SIG-M5 treated with dmso at 0.1 percent for 504 hours (cell line): ENCODE results near the gene GAREM1.
"Not testable (repeated sequence)": the region's sequence is repeated elsewhere in the genome, so short reads cannot be mapped to it uniquely, and the experiment has no call there.

ENCODE experiments used
- DNase-seq: peaks from one replicate; lab custom pipeline; 2025; ENCODE audit not compliant: unreplicated experiment; lab: John Stamatoyannopoulos, UW

GAREM1 gene

DNA sequence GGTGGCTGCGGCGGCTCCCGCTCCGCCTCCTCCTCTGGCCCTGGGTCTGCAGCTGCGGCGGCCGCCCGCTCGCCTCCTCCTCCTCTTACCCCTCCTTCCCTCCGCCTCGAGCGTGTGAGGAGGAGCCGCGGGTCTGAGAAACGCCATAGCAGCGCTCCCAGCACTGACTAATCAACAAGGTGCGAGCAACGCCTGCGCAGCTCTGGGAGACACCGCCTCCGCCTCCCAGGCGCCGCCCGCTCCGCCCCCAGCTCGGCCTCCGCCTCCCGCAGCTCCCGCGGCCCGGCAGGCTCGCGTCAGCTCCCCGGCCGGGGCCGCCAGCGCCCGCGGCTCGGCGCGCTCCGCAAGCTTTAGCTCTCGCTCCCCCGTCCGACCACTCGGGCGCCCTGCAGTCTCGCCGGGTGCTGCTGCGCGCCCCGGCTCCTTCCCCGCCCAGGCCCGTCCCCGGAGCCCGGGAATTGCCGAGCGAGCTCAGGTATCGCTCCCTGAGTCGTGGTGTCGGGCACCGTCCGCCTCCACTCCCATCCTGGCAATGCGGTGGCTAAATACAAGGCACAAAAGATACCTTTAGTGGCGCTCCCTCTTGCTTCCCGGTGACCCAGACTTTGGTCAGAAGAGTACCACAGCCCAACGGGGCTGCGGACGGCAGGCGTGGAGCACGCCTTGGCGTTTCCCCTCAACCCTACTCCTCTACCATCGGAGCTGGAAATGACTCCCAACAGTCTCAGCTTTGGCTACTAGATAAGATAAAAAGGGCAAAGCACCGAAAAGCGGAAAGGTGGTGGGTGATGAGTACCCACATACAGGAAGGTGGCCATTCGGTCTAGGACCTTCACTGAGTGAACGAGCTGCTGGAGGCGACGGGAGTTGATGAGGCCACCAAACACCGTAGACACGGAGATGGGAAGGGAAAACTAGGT lies at the start of gene GAREM1:
Gene GAREM1, minus strand, starts transcription at position 169 of the 920 bp plus-strand sequence. CDS start 454 bp downstream, outside the sequence.
- DNase-seq: peak; percentile 83

DNA sequence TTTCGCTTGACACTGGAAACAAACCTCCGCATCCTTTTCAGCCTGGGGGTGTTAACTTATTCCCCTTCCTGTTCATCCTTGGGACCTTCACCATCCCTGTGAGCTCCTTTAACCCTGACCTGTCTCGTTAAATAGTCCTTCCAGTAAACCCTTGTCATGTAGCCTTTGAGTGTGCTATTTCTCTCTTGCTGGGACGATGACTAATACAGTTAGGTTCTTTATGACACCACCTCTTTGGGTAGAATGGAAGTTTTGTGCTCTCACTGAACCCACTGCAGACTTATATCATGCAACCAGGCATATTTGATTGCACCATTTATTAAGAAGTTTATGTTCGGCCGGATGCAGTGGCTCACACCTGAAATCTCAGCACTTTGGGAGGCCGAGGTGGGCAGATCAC lies 40.5 kb upstream of the GAREM1 start:
- no peak for DNase-seq

DNA sequence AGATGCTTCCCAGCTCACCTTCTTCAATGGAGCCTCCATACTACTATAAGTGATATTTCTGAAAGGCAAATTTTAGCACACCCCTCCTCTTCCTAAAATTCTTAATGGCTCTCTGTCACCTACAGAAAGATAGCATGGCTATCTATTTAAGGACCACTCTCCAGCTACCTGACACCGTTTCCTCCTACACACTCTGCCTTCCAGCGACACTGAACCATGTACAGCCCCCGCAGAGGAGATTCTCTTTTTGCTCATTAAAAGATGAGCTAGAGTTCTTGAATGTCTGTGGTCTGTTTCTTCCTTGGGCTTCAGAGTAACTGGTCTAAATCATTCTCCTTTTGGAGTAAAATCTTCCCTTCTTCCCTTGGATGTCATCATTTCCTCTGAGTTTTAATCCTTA lies 38.4 kb upstream of the GAREM1 start:
- no peak for DNase-seq

DNA sequence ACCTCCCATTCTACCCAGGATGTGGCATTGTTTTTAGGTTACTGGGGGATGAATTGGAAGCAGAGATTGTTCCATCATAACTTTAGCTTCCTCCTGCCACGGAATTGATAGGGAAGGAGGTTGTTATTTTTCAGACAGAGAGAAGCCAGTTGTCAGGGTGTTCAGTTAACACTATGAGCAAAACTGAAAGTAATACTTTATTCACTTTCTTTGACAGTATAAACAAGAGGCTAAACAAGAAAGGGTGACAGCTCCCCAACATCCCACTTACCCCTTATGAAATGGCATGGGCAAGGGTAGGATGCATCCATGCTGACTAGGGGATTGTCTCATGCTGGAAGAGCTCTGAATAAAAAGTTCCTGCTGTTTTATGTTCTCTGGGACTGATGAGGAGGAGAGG lies 36.4 kb upstream of the GAREM1 start:
- no peak for DNase-seq

GRCh38 chr18:32502014-32502413 lies 31.3 kb upstream of the GAREM1 start:
- no peak for DNase-seq

- not testable (repeated sequence) for DNase-seq
These were observed 30.6 kb upstream of the GAREM1 start for GRCh38 chr18:32501242-32501641.

GRCh38 chr18:32483002-32483401 lies 12.3 kb upstream of the GAREM1 start:
- DNase-seq: no peak

DNA sequence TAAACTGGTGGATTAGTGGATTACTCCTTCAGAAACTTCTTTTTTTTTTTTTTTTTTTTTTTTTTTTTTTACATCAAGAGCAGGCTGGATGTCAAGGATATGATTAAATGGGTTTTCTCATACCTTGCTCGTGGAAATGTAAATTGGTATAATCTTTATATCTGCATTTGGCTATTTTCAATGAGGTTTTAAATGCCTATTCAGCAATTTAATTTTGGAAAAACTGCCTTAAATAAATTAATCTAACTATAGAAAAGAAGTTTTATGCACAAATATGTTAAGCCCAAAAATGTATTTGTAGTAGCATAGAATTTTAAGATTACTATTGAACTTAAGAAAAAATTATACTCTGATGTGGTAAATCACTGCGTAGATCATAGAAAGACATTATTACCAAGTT lies 11.4 kb upstream of the GAREM1 start:
- DNase-seq: no peak

- no peak for DNase-seq
These were observed 9.9 kb upstream of the GAREM1 start for GRCh38 chr18:32480581-32480980.

DNA sequence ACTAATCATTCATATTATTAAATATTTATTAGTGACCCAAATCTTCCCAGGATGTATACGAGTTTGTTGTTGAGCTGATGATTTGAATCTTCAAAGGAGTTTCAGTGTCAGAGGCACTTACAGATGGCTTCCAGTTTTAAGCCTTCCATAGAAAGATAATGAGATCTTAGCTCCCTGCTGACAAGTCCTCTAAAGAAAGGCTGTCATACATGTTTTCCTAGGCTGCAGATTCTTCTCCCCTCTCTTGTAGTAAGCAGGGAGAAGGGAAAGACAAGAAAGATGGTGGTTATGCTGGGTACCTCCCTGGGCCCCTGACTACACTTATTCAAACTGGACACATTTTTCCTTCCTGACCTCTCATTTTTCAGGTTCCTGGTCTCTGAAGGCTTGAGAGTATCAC lies 8.1 kb upstream of the GAREM1 start:
- no peak for DNase-seq

DNA sequence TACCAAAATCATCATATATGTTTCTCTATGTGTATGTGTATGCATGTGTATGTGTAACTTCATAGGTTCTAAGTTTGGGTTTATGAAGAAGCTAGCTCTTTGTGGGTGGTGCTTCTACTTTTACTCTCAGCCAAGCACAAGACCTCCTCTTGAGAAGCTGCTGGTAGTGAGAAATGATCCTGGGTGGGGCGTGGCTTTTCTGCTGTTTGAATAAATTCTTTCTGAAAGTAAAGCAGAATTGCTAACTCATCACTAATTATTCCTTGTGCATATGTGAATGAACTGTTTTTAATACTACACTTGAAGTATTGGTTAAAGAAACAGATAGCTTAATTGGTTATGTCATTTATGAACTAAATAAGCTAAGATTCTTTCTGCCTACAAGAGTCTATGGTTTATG lies 7.6 kb upstream of the GAREM1 start:
- no peak for DNase-seq

DNA sequence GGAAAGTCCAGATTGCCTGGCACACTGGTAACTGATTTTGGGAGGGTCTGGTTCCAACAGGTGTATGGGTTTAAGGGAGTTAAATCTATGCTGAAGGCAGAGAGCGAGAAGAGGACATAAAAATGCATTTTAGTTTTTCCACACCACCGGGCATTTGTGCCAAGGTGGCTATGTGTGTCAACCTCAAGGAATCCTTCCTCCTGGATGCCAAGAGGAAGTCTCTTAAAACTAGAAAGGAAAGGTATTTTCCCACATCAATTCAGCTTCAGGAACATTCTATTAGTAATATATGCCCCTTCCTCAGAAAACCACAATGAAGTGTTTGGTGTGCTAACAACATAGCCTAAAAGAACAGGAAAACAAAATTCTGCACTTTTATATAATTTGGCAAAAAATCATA lies 5.4 kb upstream of the GAREM1 start:
- no peak for DNase-seq

- DNase-seq: not testable (repeated sequence)
These were observed 4.4 kb upstream of the GAREM1 start for GRCh38 chr18:32475069-32475468.

DNA sequence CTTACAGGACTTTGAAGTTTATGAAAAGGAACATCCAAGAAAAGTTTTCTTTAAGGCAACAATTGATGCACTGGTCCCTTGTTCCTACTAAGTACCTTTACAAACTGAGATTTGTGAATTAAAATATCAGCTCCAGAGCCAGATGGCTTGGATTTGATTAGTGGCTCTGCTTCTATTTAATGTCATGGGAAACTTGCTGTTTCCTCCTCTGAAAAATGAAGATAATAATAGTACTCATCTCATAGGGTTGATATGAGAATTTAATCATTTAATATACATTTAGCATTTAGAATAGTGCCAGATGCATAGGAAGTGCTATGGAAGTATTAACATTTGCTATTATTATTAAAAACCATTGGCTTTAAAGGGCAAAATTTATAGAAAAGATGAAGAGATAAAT lies 2.6 kb upstream of the GAREM1 start:
- no peak for DNase-seq

GRCh38 chr18:32472841-32473240 lies 2.2 kb upstream of the GAREM1 start:
- no peak for DNase-seq

DNA sequence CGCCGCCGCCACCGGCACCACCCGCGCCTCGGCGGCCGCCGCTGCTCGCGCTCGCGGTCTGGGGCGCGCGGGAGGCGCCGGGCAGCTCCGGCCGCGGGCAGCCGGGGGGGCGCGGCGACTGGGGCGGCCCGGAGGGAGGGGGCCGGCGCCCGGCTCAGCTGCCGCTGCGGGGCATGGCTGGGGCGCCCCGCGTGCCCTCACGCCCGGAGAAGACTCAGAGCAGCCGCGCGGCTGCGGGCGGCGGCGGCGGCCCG lies 295 bp downstream of the GAREM1 start:
- no peak for DNase-seq

GRCh38 chr18:32469691-32470459 lies 807 bp downstream of the GAREM1 start:
- peak; percentile 5 for DNase-seq

- DNase-seq: no peak
These were observed 1.5 kb downstream of the GAREM1 start for GRCh38 chr18:32469190-32469651.

DNA sequence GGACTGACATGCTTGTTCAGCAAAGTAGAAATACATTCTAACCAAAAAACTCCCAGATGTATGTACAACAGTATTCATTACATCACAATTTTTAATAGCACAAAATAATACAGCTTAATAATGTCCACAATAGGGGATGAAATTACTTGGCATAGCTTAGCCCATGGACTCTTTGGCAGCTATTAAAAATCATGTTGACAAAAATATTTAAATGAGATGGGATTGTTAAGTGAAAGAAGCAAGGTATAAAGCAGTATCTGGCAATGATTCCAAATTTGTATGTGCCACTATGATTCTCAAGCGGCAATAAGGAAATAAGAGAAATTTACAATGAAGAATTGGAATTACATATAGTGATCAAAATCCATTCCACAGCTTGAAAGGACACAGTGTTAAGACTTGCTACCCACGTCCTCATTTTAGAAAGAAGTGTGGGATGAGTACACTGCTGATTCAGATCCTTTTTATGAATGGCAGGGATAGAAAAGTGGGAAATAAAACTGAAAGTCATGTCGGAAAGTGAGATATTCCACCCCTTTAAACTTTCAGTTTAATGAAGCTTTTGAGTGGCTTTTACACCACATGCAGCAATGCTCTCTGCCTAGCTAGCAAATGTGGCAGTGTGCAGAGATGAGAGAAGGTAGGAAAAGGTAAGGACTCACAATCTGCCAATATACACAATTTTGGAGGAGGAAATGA lies 2.4 kb downstream of the GAREM1 start:
- no peak for DNase-seq

DNA sequence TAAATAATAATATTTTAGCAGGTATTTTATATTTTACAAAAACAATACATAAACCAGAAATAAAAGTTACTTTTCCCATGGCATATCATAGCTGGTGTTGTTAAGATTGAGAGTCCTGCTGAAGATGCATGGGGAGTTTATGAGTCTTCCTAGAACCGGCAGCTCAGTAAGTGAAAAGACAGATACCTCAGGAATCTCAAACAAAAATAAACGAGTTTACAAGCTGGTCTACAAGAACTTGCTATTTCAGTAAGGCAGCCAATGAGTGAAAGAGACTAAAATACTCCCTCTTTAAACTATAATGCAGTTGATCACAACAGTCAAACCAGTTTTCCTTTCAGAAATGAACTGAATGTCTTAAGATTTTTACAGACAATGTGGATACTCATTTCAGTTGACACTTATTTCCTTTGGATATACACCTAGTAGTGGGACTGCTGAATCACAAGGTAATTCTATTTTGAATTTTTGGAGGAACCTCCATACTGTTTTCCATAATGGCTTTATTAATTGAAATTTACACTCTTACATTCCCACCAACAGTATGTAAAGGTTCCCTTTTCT lies 8.9 kb downstream of the GAREM1 start:
- no peak for DNase-seq

- no peak for DNase-seq
These were observed 10.4 kb downstream of the GAREM1 start for GRCh38 chr18:32460171-32460731.
